ENCODE measurements around the gene STARD10. TPM values are rescaled to one million over a fixed set of nuclear protein-coding genes. Genes with fewer than 3 reads are reported as not detected.

STARD10 gene
- total RNA-seq, 2 experiments from 2014 or later: 8.1 to 8.6 TPM

GRCh38 chr11:72760539-72761405, 33.1 kb downstream of the STARD10 start:
- intact Hi-C loops (cut with micrococcal nuclease): no loop called here
- Mint-ChIP-seq H3K27me3 (no peaks in the 10 kb centered on the region), H3K9me3 (no peaks in the 10 kb centered on the region), H3K4me3 (no peak overlapping the region), H3K27ac (no peak overlapping the region), H3K36me3 (ENCODE audit: low read depth) (no peaks in the 10 kb centered on the region), H3K4me1 (ENCODE audit: low read depth) (peaks cover 16% of the 10 kb centered on the region)
- ChIA-PET CTCF (interaction anchor here (0.6 to 1.1 kb wide), 2 partner anchors 26 to 35 kb away, joined by 3 read pairs; no protein-coding TSS in a partner anchor), POLR2A (no interaction called here)
- DNase-seq (no peak), ATAC-seq (no peak)
- no peak for TF ChIP-seq CTCF (IDR thresholded peaks at IDR 0.05)

GRCh38 chr11:72759468-72759985, 34.3 kb downstream of the STARD10 start:
- CTCF ChIA-PET: no interaction called here

GRCh38 chr11:72758690-72759389, 35.0 kb downstream of the STARD10 start:
- no peak overlapping the region for H3K27ac Mint-ChIP-seq
- intact Hi-C loops (cut with micrococcal nuclease): no loop called here
- CTCF ChIA-PET: no interaction called here
- ATAC-seq: no peak
- H3K4me1 Mint-ChIP-seq (ENCODE audit: low read depth): peaks cover 16% of the 10 kb centered on the region
- no peaks in the 10 kb centered on the region for H3K27me3 Mint-ChIP-seq
- no peaks in the 10 kb centered on the region for H3K36me3 Mint-ChIP-seq (ENCODE audit: low read depth)
- TF ChIP-seq CTCF (IDR thresholded peaks at IDR 0.05): no peak
- POLR2A ChIA-PET: no interaction called here
- no peak overlapping the region for H3K4me3 Mint-ChIP-seq
- DNase-seq: no peak
- H3K9me3 Mint-ChIP-seq: no peaks in the 10 kb centered on the region

More at GRCh38 chr11:72759468-72759985, 34.3 kb downstream of the STARD10 start:
- intact Hi-C loops (cut with micrococcal nuclease): no loop called here
- no peak for DNase-seq
- ATAC-seq: no peak
- H3K27ac Mint-ChIP-seq: no peak overlapping the region
- no peaks in the 10 kb centered on the region for H3K9me3 Mint-ChIP-seq
- H3K4me1 Mint-ChIP-seq (ENCODE audit: low read depth): peaks cover 16% of the 10 kb centered on the region
- no peaks in the 10 kb centered on the region for H3K27me3 Mint-ChIP-seq
- TF ChIP-seq CTCF (IDR thresholded peaks at IDR 0.05): no peak
- H3K4me3 Mint-ChIP-seq: no peak overlapping the region
- H3K36me3 Mint-ChIP-seq (ENCODE audit: low read depth): no peaks in the 10 kb centered on the region
- POLR2A ChIA-PET: no interaction called here

- H3K27me3 Mint-ChIP-seq: no peaks in the 10 kb centered on the region
- H3K9me3 Mint-ChIP-seq: no peaks in the 10 kb centered on the region
- intact Hi-C loops (cut with micrococcal nuclease): no loop called here
- no peak for TF ChIP-seq CTCF (IDR thresholded peaks at IDR 0.05)
- no peak for ATAC-seq
- no peaks in the 10 kb centered on the region for H3K36me3 Mint-ChIP-seq (ENCODE audit: low read depth)
- no peak overlapping the region for H3K27ac Mint-ChIP-seq
- peaks cover 11% of the 10 kb centered on the region for H3K4me1 Mint-ChIP-seq (ENCODE audit: low read depth)
- H3K4me3 Mint-ChIP-seq: no peak overlapping the region
- POLR2A ChIA-PET: interaction anchor here (0.6 to 1.7 kb wide), 2 partner anchors 54 to 472 kb away, joined by 3 to 4 read pairs; no protein-coding TSS in a partner anchor
- DNase-seq: no peak
- CTCF ChIA-PET: no interaction called here
Measured at GRCh38 chr11:72758304-72758689, 35.5 kb downstream of the STARD10 start.
